ENCODE measurements around the gene FBLL1.

GRCh38 chr5:168562279-168562678, 33.2 kb downstream of the FBLL1 start:
- TF ChIP-seq POLR2AphosphoS5 (IDR thresholded peaks at IDR 0.05; ENCODE audit: low read depth, low read length) (no peak), REST (IDR thresholded peaks at IDR 0.05; ENCODE audit: insufficient read depth in 1 of 2, low read depth in 2 of 2, low read length in 2 of 2) (no peak), SIN3A (IDR thresholded peaks at IDR 0.05; ENCODE audit: borderline replicate concordance, insufficient read depth, low read length) (no peak), TAF1 (IDR thresholded peaks at IDR 0.05; ENCODE audit: borderline replicate concordance, insufficient read depth, low read length) (no peak), FOXP2 (optimal IDR thresholded peaks at IDR 0.05; ENCODE audit: borderline replicate concordance, extremely low read depth, extremely low read length, insufficient read depth) (no peak)
